ENCODE data around the gene TSPAN3. TPM values are rescaled to one million over a fixed set of nuclear protein-coding genes. Genes with fewer than 3 reads are reported as not detected.

TSPAN3 gene
- total and polyA plus RNA-seq, 4 experiments from 2014 or later, result 13.3 to 35.9 (median 25.0) TPM

DNA sequence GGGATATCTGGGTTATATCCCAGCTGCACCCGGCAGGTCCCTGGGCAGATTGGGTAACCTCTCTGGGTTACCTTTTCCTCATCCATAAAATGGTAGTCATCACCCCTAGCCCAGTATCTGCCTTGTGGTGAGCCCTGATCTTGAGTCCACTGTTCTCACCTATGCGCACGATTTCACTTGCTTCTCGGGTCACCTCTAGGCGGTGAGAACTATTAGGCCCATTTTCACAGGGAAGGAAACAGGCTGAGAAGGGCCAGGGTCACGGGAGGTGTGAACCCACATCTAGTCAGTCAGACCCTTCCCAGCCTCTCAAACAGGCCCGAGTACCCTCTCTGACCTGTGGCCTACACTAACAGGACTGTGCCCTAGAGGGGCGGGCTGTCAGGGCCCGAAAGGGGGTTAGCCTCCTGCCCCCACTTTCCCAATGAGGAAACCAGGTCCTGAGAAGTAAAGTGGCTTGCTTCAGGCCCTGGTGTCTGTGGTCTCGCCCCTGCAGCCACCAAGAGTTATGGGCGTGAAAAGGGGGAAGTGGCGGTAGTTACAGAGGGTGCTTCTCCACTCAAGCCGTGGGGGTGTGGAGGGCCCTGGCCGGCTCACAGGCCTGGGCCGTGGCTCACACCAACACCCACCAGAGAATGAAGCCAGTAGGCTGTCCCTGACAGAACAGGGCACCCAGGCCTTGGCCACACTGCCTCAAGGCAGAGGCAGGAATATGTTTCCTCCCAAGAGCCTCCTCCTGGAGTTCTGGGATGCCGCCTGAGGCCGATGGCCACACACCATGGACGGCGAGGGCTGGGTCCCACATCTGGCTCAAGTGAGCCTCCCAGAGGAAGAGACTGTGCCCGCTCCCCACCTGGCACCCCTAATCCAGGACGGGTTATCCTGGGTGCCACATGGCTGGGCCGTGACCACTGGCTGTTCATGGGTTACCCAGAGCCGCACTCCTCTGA lies 56.5 kb downstream of the TSPAN3 start:
- Mint-ChIP-seq H3K36me3 (peaks cover 6 to 54% of the 10 kb centered on the region in 2 donors), H3K27me3 (peaks cover 0 to 2% of the 10 kb centered on the region in 2 donors), H3K4me3 (peak overlapping the region; percentile 74 to 94 (median 83)), H3K4me1 (peaks cover 47 to 98% (median 72%) of the 10 kb centered on the region in 4 donors), H3K9me3 (no peaks in the 10 kb centered on the region), H3K27ac (peak overlapping the region; percentile 82 to 100 (median 95))
- CTCF ChIA-PET (ENCODE audit: partially characterized antibody), result interaction anchor here (0.9 to 3.5 kb wide), 7 partner anchors 8 to 43 kb away, joined by 5 to 35 read pairs (median 11); partner anchors contain the start of gene PSTPIP1
- intact Hi-C loops (cut with micrococcal nuclease), result loop anchor here (10.0 kb wide), 1 partner anchor 410 kb away; the partner anchor contains the start of genes HMG20A and PEAK1
- Histone ChIP-seq H3K4me1 (ENCODE audit: insufficient read depth, low read length) (peaks cover 99% of the 10 kb centered on the region), H3K9me3 (ENCODE audit: control insufficient read depth in 1 of 2, low read length in 2 of 2) (no peaks in the 10 kb centered on the region), H3K27me3 (ENCODE audit: insufficient read depth, low read length) (no peaks in the 10 kb centered on the region), H3K36me3 (ENCODE audit: insufficient read depth, low read length) (peaks cover 28% of the 10 kb centered on the region), H3K4me3 (ENCODE audit: low read length in 2 of 2) (peak overlapping the region in 1 of 2 donors; percentile 33), H3K27ac (ENCODE audit: low read depth, low read length) (peak overlapping the region; percentile 67)
- DNase-seq, result no peak
- POLR2A ChIA-PET (ENCODE audit: partially characterized antibody), result interaction anchor here (1.4 to 17.8 kb wide), 9 partner anchors 9 to 83 kb away, joined by 5 to 472 read pairs (median 8); partner anchors contain the start of genes PSTPIP1 and RCN2

DNA sequence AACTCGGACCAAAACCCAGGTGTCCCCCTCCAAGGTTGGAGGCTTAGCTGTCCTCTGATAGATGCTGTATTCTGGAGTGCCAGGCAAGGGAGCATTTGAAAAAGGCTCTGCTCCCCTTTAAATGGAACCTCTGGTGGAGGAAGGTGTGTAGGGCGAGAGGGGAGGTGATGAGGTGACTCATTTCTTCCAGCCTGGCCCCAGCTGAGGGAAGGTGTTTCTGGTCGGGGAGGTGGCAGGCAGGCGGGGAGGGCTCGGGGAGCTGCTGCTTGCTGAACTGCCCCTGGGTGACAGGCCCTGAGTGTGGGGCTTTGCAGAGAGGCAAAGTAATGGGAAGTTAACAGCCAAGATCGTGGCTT lies 57.2 kb downstream of the TSPAN3 start:
- intact Hi-C loops (cut with micrococcal nuclease), result loop anchor here (1.0 to 10.0 kb wide), 4 partner anchors 9 to 411 kb away; partner anchors contain the start of genes HMG20A, PEAK1 and PSTPIP1
- Histone ChIP-seq H3K4me1 (ENCODE audit: insufficient read depth, low read length) (peaks cover 99% of the 10 kb centered on the region), H3K4me3 (ENCODE audit: low read length in 2 of 2) (peak overlapping the region; percentile 33 to 47), H3K27ac (ENCODE audit: low read depth, low read length) (peak overlapping the region; percentile 67), H3K36me3 (ENCODE audit: insufficient read depth, low read length) (peaks cover 21% of the 10 kb centered on the region), H3K27me3 (ENCODE audit: insufficient read depth, low read length) (no peaks in the 10 kb centered on the region), H3K9me3 (ENCODE audit: control insufficient read depth in 1 of 2, low read length in 2 of 2) (no peaks in the 10 kb centered on the region)
- CTCF ChIA-PET (ENCODE audit: partially characterized antibody), result interaction anchor here (0.9 to 3.5 kb wide), 11 partner anchors 9 to 110 kb away, joined by 3 to 35 read pairs (median 6); partner anchors contain the start of genes PSTPIP1 and SCAPER
- Mint-ChIP-seq H3K27ac (peak overlapping the region; percentile 82 to 100 (median 95)), H3K36me3 (peaks cover 6 to 56% of the 10 kb centered on the region in 2 donors), H3K4me3 (peak overlapping the region; percentile 74 to 94 (median 83)), H3K9me3 (no peaks in the 10 kb centered on the region), H3K27me3 (peaks cover 0 to 2% of the 10 kb centered on the region in 2 donors), H3K4me1 (peaks cover 52 to 98% (median 74%) of the 10 kb centered on the region in 4 donors)
- POLR2A ChIA-PET (ENCODE audit: partially characterized antibody), result interaction anchor here (1.4 to 17.8 kb wide), 9 partner anchors 9 to 82 kb away, joined by 5 to 472 read pairs (median 8); partner anchors contain the start of genes PSTPIP1 and RCN2
- peak; percentile 77 to 97 (median 80) for DNase-seq

DNA sequence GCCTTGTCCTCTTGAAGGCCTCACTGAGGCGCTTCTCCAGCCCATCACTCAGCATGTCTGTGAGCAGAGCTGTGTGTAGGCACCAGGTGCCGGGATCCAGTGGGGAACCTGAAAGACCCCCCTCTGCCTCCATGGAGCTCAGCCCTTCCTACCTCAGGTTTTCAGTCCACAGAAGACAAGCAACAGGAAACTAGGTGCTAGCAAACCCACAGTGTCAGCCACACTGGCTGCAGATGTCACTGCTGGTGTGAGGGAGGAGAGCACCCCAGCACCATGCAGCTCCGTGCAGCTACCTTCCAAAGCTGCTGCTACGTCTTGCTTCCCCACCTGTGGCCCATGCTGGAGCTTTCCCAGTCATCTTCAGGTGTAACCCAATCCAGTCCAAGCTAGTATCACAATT lies 58.0 kb downstream of the TSPAN3 start:
- H3K27me3 ChIP-seq (ENCODE audit: insufficient read depth, low read length), result no peaks in the 10 kb centered on the region
- Mint-ChIP-seq H3K27me3 (peaks cover 0 to 2% of the 10 kb centered on the region in 2 donors), H3K9me3 (no peaks in the 10 kb centered on the region), H3K4me3 (peak overlapping the region; percentile 74 to 94 (median 83)), H3K36me3 (peaks cover 6 to 54% of the 10 kb centered on the region in 2 donors), H3K4me1 (peaks cover 52 to 95% (median 76%) of the 10 kb centered on the region in 4 donors), H3K27ac (peak overlapping the region; percentile 82 to 100 (median 95))
- POLR2A ChIA-PET (ENCODE audit: partially characterized antibody), result interaction anchor here (0.7 to 17.8 kb wide), 10 partner anchors 9 to 81 kb away, joined by 3 to 472 read pairs (median 8); partner anchors contain the start of genes PSTPIP1 and RCN2
- peak; percentile 52 to 79 (median 59) for DNase-seq
- H3K4me1 ChIP-seq (ENCODE audit: insufficient read depth, low read length), result peaks cover 99% of the 10 kb centered on the region
- intact Hi-C loops (cut with micrococcal nuclease), result loop anchor here (1.0 to 10.0 kb wide), 4 partner anchors 9 to 412 kb away; partner anchors contain the start of genes HMG20A, PEAK1 and PSTPIP1
- H3K9me3 ChIP-seq (ENCODE audit: control insufficient read depth in 1 of 2, low read length in 2 of 2), result no peaks in the 10 kb centered on the region
- CTCF ChIA-PET (ENCODE audit: partially characterized antibody), result interaction anchor here (0.9 to 3.5 kb wide), 13 partner anchors 9 to 110 kb away, joined by 3 to 35 read pairs (median 5); partner anchors contain the start of genes PSTPIP1 and SCAPER
- peak overlapping the region; percentile 33 to 47 for H3K4me3 ChIP-seq (ENCODE audit: low read length in 2 of 2)
- peaks cover 17% of the 10 kb centered on the region for H3K36me3 ChIP-seq (ENCODE audit: insufficient read depth, low read length)
- H3K27ac ChIP-seq (ENCODE audit: low read depth, low read length), result peak overlapping the region; percentile 67

DNA sequence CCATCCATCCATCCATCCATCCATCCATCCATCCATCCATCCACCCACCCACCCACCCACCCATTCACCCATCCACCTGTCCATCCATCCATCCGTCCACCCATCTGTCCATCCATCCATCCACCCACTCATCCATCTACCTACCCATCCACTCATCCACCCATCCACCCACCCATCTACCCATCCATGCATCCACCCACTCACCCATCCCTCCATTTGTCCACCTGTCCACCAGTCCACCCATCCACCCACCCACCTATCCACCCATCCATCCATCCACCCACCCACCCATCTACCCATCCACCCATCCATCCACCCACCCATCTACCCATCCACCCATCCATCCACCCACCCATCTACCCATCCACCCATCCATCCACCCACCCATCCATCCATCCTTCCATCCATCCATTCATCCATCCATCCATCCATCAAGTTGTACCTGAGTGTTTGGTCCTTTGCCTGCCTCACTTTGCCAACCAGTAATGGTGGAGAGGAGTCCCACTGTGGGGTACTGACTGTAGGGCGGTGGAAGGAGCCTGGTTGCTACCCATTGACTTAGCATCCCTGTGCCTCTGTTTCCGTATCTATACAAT lies 58.7 kb downstream of the TSPAN3 start:
- peak overlapping the region in 7 of 8 donors; percentile 76 to 94 (median 86) for H3K4me3 Mint-ChIP-seq
- peaks cover 52 to 93% (median 75%) of the 10 kb centered on the region in 4 donors for H3K4me1 Mint-ChIP-seq
- Histone ChIP-seq H3K36me3 (ENCODE audit: insufficient read depth, low read length) (peaks cover 14% of the 10 kb centered on the region), H3K4me3 (ENCODE audit: low read length in 2 of 2) (peak overlapping the region in 1 of 2 donors; percentile 33), H3K27me3 (ENCODE audit: insufficient read depth, low read length) (no peaks in the 10 kb centered on the region), H3K9me3 (ENCODE audit: control insufficient read depth in 1 of 2, low read length in 2 of 2) (no peaks in the 10 kb centered on the region), H3K4me1 (ENCODE audit: insufficient read depth, low read length) (peaks cover 97% of the 10 kb centered on the region), H3K27ac (ENCODE audit: low read depth, low read length) (peak overlapping the region; percentile 67)
- POLR2A ChIA-PET (ENCODE audit: partially characterized antibody), result interaction anchor here (1.6 to 17.8 kb wide), 7 partner anchors 8 to 81 kb away, joined by 6 to 472 read pairs (median 9); partner anchors contain the start of genes PSTPIP1 and RCN2
- DNase-seq, result no peak
- H3K9me3 Mint-ChIP-seq, result no peaks in the 10 kb centered on the region
- H3K27ac Mint-ChIP-seq, result peak overlapping the region; percentile 82 to 100 (median 95)
- H3K36me3 Mint-ChIP-seq, result peaks cover 6 to 50% of the 10 kb centered on the region in 2 donors
- H3K27me3 Mint-ChIP-seq, result peaks cover 0 to 2% of the 10 kb centered on the region in 2 donors
- intact Hi-C loops (cut with micrococcal nuclease), result loop anchor here (10.0 kb wide), 1 partner anchor 413 kb away; the partner anchor contains the start of genes HMG20A and PEAK1
- CTCF ChIA-PET (ENCODE audit: partially characterized antibody), result interaction anchor here (1.1 to 3.5 kb wide), 11 partner anchors 8 to 109 kb away, joined by 3 to 35 read pairs (median 6); partner anchors contain the start of genes PSTPIP1 and SCAPER

DNA sequence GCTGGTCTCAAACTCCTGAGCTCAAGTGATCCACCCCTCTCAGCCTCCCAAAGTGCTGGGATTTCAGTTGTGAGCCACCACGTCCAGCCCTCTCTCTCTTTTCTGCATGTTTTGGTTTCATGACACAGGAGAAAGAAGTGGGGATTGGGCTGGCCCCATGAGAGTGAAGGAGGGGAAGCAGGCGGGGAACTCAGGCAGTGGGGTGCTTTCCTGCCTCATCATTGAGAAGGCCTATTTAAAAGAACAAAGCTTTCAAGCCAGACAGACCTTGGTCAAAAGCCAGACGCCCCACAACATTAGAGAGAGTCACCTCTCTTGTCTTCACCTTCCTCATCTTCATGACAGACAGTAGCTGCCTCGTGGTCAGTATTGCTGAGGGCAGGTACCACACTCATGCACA lies 60.1 kb downstream of the TSPAN3 start:
- Histone ChIP-seq H3K4me3 (ENCODE audit: low read length in 2 of 2) (no peak overlapping the region), H3K36me3 (ENCODE audit: insufficient read depth, low read length) (peaks cover 15% of the 10 kb centered on the region), H3K4me1 (ENCODE audit: insufficient read depth, low read length) (peaks cover 97% of the 10 kb centered on the region), H3K9me3 (ENCODE audit: control insufficient read depth in 1 of 2, low read length in 2 of 2) (no peaks in the 10 kb centered on the region), H3K27me3 (ENCODE audit: insufficient read depth, low read length) (no peaks in the 10 kb centered on the region), H3K27ac (ENCODE audit: low read depth, low read length) (peak overlapping the region; percentile 34)
- H3K27me3 Mint-ChIP-seq, result peaks cover 0 to 2% of the 10 kb centered on the region in 2 donors
- intact Hi-C loops (cut with micrococcal nuclease), result loop anchor here (10.0 kb wide), 1 partner anchor 414 kb away; the partner anchor contains the start of genes HMG20A and PEAK1
- peaks cover 6 to 58% of the 10 kb centered on the region in 2 donors for H3K36me3 Mint-ChIP-seq
- H3K27ac Mint-ChIP-seq, result peak overlapping the region; percentile 85 to 100 (median 89)
- peaks cover 57 to 96% (median 79%) of the 10 kb centered on the region in 4 donors for H3K4me1 Mint-ChIP-seq
- POLR2A ChIA-PET (ENCODE audit: partially characterized antibody), result interaction anchor here (1.0 to 17.8 kb wide), 5 partner anchors 8 to 80 kb away, joined by 3 to 472 read pairs (median 5); partner anchors contain the start of genes PSTPIP1 and RCN2
- peak in 1 of 5 donors; percentile 59 for DNase-seq
- CTCF ChIA-PET (ENCODE audit: partially characterized antibody), result interaction anchor here (3.5 kb wide), 1 partner anchor 15 kb away, joined by 35 read pairs; the partner anchor contains the start of gene PSTPIP1
- no peaks in the 10 kb centered on the region for H3K9me3 Mint-ChIP-seq
- peak overlapping the region in 5 of 8 donors; percentile 26 to 74 (median 38) for H3K4me3 Mint-ChIP-seq

DNA sequence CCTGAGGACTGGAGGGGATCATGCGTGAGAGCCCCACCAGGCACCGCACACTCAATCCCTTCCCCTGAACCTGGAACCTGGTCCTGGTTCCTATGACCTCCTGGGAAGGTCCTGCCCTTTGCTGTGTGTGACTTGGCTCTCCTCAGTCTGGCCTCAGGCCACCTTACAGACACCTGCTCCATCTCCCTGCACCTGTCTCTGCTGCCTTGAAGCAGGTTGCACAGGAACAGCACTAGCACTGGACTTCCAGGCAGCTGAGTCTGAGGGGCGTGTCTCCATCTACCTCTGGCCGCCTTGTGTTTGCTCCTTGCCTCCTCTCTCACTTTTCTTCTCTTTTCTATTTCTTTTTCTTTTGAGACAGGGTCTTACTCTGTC lies 60.6 kb downstream of the TSPAN3 start:
- H3K27ac ChIP-seq (ENCODE audit: low read depth, low read length), result peak overlapping the region; percentile 18
- CTCF ChIA-PET (ENCODE audit: partially characterized antibody), result interaction anchor here (3.3 kb wide), 1 partner anchor 22 kb away, joined by 10 read pairs; no protein-coding TSS in a partner anchor
- Mint-ChIP-seq H3K36me3 (peaks cover 6 to 58% of the 10 kb centered on the region in 2 donors), H3K4me1 (peaks cover 60 to 96% (median 81%) of the 10 kb centered on the region in 4 donors), H3K9me3 (no peaks in the 10 kb centered on the region), H3K27ac (peak overlapping the region; percentile 85 to 100 (median 89)), H3K4me3 (peak overlapping the region in 6 of 8 donors; percentile 26 to 74 (median 51)), H3K27me3 (peaks cover 0 to 2% of the 10 kb centered on the region in 2 donors)
- H3K36me3 ChIP-seq (ENCODE audit: insufficient read depth, low read length), result peaks cover 15% of the 10 kb centered on the region
- intact Hi-C loops (cut with micrococcal nuclease), result loop anchor here (10.0 kb wide), 1 partner anchor 415 kb away; the partner anchor contains the start of genes HMG20A and PEAK1
- no peak overlapping the region for H3K4me3 ChIP-seq (ENCODE audit: low read length in 2 of 2)
- peaks cover 97% of the 10 kb centered on the region for H3K4me1 ChIP-seq (ENCODE audit: insufficient read depth, low read length)
- no peaks in the 10 kb centered on the region for H3K9me3 ChIP-seq (ENCODE audit: control insufficient read depth in 1 of 2, low read length in 2 of 2)
- POLR2A ChIA-PET (ENCODE audit: partially characterized antibody), result interaction anchor here (1.9 to 17.8 kb wide), 2 partner anchors 13 to 79 kb away, joined by 6 to 472 read pairs; partner anchors contain the start of genes PSTPIP1 and RCN2
- H3K27me3 ChIP-seq (ENCODE audit: insufficient read depth, low read length), result no peaks in the 10 kb centered on the region
- DNase-seq, result peak in 1 of 5 donors; percentile 15

All from CD4-positive, alpha-beta memory T cell (primary cell).